PC-9 (cell line): ENCODE results near the gene GPC5.

Source experiments
- CTCF ChIP-seq: fragments of 200-600 bp; sonication (generic); conservative IDR thresholded peaks from 2 replicates; pipeline ENCODE4 v1.6.1; 2017; ENCODE audit warnings: mixed run types, antibody characterized with exemption, mild to moderate bottlenecking, moderate library complexity
- EZH2 ChIP-seq: fragments of 200-600 bp; sonication (generic); IDR thresholded peaks from 2 replicates; pipeline ENCODE4 v1.8.0; 2017; ENCODE audit warnings: antibody characterized with exemption, low read depth

GRCh38 chr13:92912629-92913028, 1514.2 kb downstream of the GPC5 start:
- no peak for TF ChIP-seq EZH2
- TF ChIP-seq CTCF: no peak
